ENCODE measurements around the gene PKM. TPM values are rescaled to one million over a fixed set of nuclear protein-coding genes. Genes with fewer than 3 reads are reported as not detected.
"Not testable (repeated sequence)": the region's sequence is repeated elsewhere in the genome, so short reads cannot be mapped to it uniquely, and the experiment has no call there.

Gene PKM
- total RNA-seq, 1 donor from 2014 or later = 1,163 TPM

GRCh38 chr15:72276326-72276700 lies 45.3 kb upstream of the PKM start:
- H3K9ac ChIP-seq = no peak overlapping the region
- no peaks in the 10 kb centered on the region for H3K9me3 Mint-ChIP-seq
- no peak overlapping the region for H3K27ac ChIP-seq
- TF ChIP-seq EZH2 (IDR thresholded peaks at IDR 0.05) (no peak), CTCF (IDR thresholded peaks at IDR 0.05) (no peak), EZH2phosphoT487 (IDR thresholded peaks at IDR 0.05) (no peak)
- peaks cover 9% of the 10 kb centered on the region for H3K79me2 ChIP-seq (ENCODE audit: low read depth)
- H3K4me1 ChIP-seq = peaks cover 7% of the 10 kb centered on the region
- peaks cover 11% of the 10 kb centered on the region for H3F3A ChIP-seq (ENCODE audit: low read depth)
- H3K9me3 ChIP-seq (ENCODE audit: low read depth) = no peaks in the 10 kb centered on the region
- H3K4me2 ChIP-seq = no peak overlapping the region
- no peak overlapping the region for H3K4me3 ChIP-seq
- peak overlapping the region; percentile 58 for H3K4me3 Mint-ChIP-seq
- H3K27me3 Mint-ChIP-seq (ENCODE audit: insufficient read depth, low read depth) = peaks cover 7% of the 10 kb centered on the region
- H2AFZ ChIP-seq (replicated peaks) = no peak overlapping the region
- H3K36me3 ChIP-seq = no peaks in the 10 kb centered on the region
- H3K36me3 Mint-ChIP-seq = no peaks in the 10 kb centered on the region
- peaks cover 61% of the 10 kb centered on the region for H3K27me3 ChIP-seq
- no peak for DNase-seq (ENCODE audit: low spot score)
- no peaks in the 10 kb centered on the region for H4K20me1 ChIP-seq (ENCODE audit: low read depth)
- no peak overlapping the region for H3K27ac Mint-ChIP-seq
- peaks cover 15% of the 10 kb centered on the region for H3K4me1 Mint-ChIP-seq

- not testable (repeated sequence) for H4K20me1 ChIP-seq (ENCODE audit: low read depth); H3K27ac Mint-ChIP-seq; H3K4me3 ChIP-seq; DNase-seq (ENCODE audit: low spot score); H3K9me3 Mint-ChIP-seq; H3K9me3 ChIP-seq (ENCODE audit: low read depth); H2AFZ ChIP-seq (replicated peaks); H3K4me1 ChIP-seq; H3K36me3 ChIP-seq; H3K27ac ChIP-seq; H3K4me3 Mint-ChIP-seq; H3K4me2 ChIP-seq; H3K27me3 Mint-ChIP-seq (ENCODE audit: insufficient read depth, low read depth); H3K9ac ChIP-seq; H3K36me3 Mint-ChIP-seq
- H3K79me2 ChIP-seq (ENCODE audit: low read depth) = peaks cover 15% of the 10 kb centered on the region
- peaks cover 14% of the 10 kb centered on the region for H3F3A ChIP-seq (ENCODE audit: low read depth)
- peaks cover 56% of the 10 kb centered on the region for H3K27me3 ChIP-seq
- H3K4me1 Mint-ChIP-seq = peaks cover 20% of the 10 kb centered on the region
Measured at GRCh38 chr15:72275635-72276325, 44.8 kb upstream of the PKM start.

- Histone ChIP-seq H3K4me1 (peaks cover 9% of the 10 kb centered on the region), H4K20me1 (ENCODE audit: low read depth) (peaks cover 7% of the 10 kb centered on the region), H3K9me3 (ENCODE audit: low read depth) (no peaks in the 10 kb centered on the region), H3K4me3 (peak overlapping the region; percentile 97), H3K36me3 (no peaks in the 10 kb centered on the region), H3F3A (ENCODE audit: low read depth) (peaks cover 14% of the 10 kb centered on the region), H3K4me2 (peak overlapping the region; percentile 96), H3K27me3 (peaks cover 30% of the 10 kb centered on the region), H3K79me2 (ENCODE audit: low read depth) (peaks cover 21% of the 10 kb centered on the region), H3K27ac (no peak overlapping the region), H3K9ac (no peak overlapping the region), H2AFZ (replicated peaks) (peak overlapping the region; percentile 93)
- no peaks in the 10 kb centered on the region for H3K9me3 Mint-ChIP-seq
- TF ChIP-seq CTCF (IDR thresholded peaks at IDR 0.05) = no peak
- TF ChIP-seq EZH2phosphoT487 (IDR thresholded peaks at IDR 0.05) = no peak
- no peak for TF ChIP-seq EZH2 (IDR thresholded peaks at IDR 0.05)
- DNase-seq (ENCODE audit: low spot score) = no peak
- H3K4me1 Mint-ChIP-seq = peaks cover 26% of the 10 kb centered on the region
- peak overlapping the region; percentile 28 for H3K27ac Mint-ChIP-seq
- peaks cover 5% of the 10 kb centered on the region for H3K27me3 Mint-ChIP-seq (ENCODE audit: insufficient read depth, low read depth)
- peaks cover 7% of the 10 kb centered on the region for H3K36me3 Mint-ChIP-seq
- H3K4me3 Mint-ChIP-seq = peak overlapping the region; percentile 87
Measured at GRCh38 chr15:72272997-72273352, 42.0 kb upstream of the PKM start.

- Histone ChIP-seq H4K20me1 (ENCODE audit: low read depth) (peaks cover 8% of the 10 kb centered on the region), H3K4me1 (peaks cover 9% of the 10 kb centered on the region), H2AFZ (replicated peaks) (peak within 1 kb of the TSS; percentile 93), H3K4me2 (peak within 1 kb of the TSS; percentile 96), H3K79me2 (ENCODE audit: low read depth) (peaks cover 21% of the 10 kb centered on the region), H3F3A (ENCODE audit: low read depth) (peaks cover 14% of the 10 kb centered on the region), H3K36me3 (no peaks in the 10 kb centered on the region), H3K9ac (peak within 1 kb of the TSS; percentile 65), H3K4me3 (peak within 1 kb of the TSS; percentile 97), H3K27me3 (peaks cover 25% of the 10 kb centered on the region), H3K27ac (no peak within 1 kb of the TSS), H3K9me3 (ENCODE audit: low read depth) (no peaks in the 10 kb centered on the region)
- DNase-seq (ENCODE audit: low spot score) = peak; percentile 96
- TF ChIP-seq EZH2 (IDR thresholded peaks at IDR 0.05) (no peak), CTCF (IDR thresholded peaks at IDR 0.05) (peak; percentile 64), EZH2phosphoT487 (IDR thresholded peaks at IDR 0.05) (peak; percentile 29)
- H3K27me3 Mint-ChIP-seq (ENCODE audit: insufficient read depth, low read depth) = peaks cover 5% of the 10 kb centered on the region
- no peaks in the 10 kb centered on the region for H3K9me3 Mint-ChIP-seq
- H3K4me3 Mint-ChIP-seq = peak within 1 kb of the TSS; percentile 94
- H3K4me1 Mint-ChIP-seq = peaks cover 26% of the 10 kb centered on the region
- peaks cover 7% of the 10 kb centered on the region for H3K36me3 Mint-ChIP-seq
- H3K27ac Mint-ChIP-seq = peak within 1 kb of the TSS; percentile 36
Measured at GRCh38 chr15:72272213-72272996, 41.4 kb upstream of the PKM start, which contains the start of gene PARP6. Gene PARP6, minus strand, starts transcription at chr15:72272554. Its CDS starts 5,077 bp downstream, at chr15:72267477.
